HepG2 (cell line): ENCODE data around the gene CSNK2A2. TPM values are rescaled to one million over a fixed set of nuclear protein-coding genes. Genes with fewer than 3 reads are reported as not detected.

Experiments
- ATF6 ChIP-seq: sonication (generic); formaldehyde crosslinking; conservative IDR thresholded peaks from 2 replicates; pipeline ENCODE4 v1.4.0; 2020; ENCODE audit warnings: missing genetic modification reagents
- GZF1 ChIP-seq: sonication (generic); formaldehyde crosslinking; IDR thresholded peaks from 2 replicates; pipeline ENCODE4 v1.5.1; 2020; ENCODE audit warnings: mild to moderate bottlenecking, missing genetic modification reagents
- HES4 ChIP-seq: sonication (generic); formaldehyde crosslinking; IDR thresholded peaks from 2 replicates; pipeline ENCODE4 v1.9.0; 2021; ENCODE audit warnings: mild to moderate bottlenecking, missing genetic modification reagents, borderline replicate concordance
- HNF4G ChIP-seq, 2 experiments: sonication (generic) in 1 of 2; formaldehyde crosslinking in 1 of 2; IDR thresholded peaks; 2 replicates each; pipeline versions ENCODE4 v1.4.0 to v1.6.1; 2011 to 2020; ENCODE audit warnings: borderline replicate concordance in 2 of 2, low read depth in 2 of 2, mild to moderate bottlenecking in 2 of 2, low read length in 1 of 2, missing genetic modification reagents in 1 of 2, moderate library complexity in 1 of 2
- JARID2 ChIP-seq: sonication (generic); formaldehyde crosslinking; IDR thresholded peaks from 2 replicates; pipeline ENCODE4 v1.8.1; 2023; ENCODE audit warnings: missing genetic modification reagents, inconsistent platforms; ENCODE audit not compliant: insufficient replicate concordance
- MAZ ChIP-seq, 2 experiments: sonication (generic) in 1 of 2; formaldehyde crosslinking in 1 of 2; IDR thresholded peaks; 2 replicates each; pipeline versions ENCODE4 v1.5.0 to v1.6.1; 2012 to 2020; ENCODE audit warnings: low read depth in 2 of 2, mild to moderate bottlenecking in 2 of 2, borderline replicate concordance in 1 of 2, improper control_type of control experiment in 1 of 2, low read length in 1 of 2, missing genetic modification reagents in 1 of 2, moderate library complexity in 1 of 2
- PHF20 ChIP-seq: sonication (generic); formaldehyde crosslinking; IDR thresholded peaks from 2 replicates; pipeline ENCODE4 v1.5.0; 2020; ENCODE audit warnings: mild to moderate bottlenecking, missing genetic modification reagents
- POLR2G ChIP-seq: fragments of 200-400 bp; formaldehyde crosslinking; IDR thresholded peaks from 2 replicates; pipeline ENCODE4 v1.6.1; 2018; ENCODE audit warnings: mild to moderate bottlenecking, low read depth, low read length, moderate library complexity
- RBAK ChIP-seq: sonication (generic); formaldehyde crosslinking; IDR thresholded peaks from 2 replicates; pipeline ENCODE4 v1.5.1; 2020; ENCODE audit warnings: mild to moderate bottlenecking, missing genetic modification reagents
- SIX4 ChIP-seq: sonication (generic); formaldehyde crosslinking; IDR thresholded peaks from 2 replicates; pipeline ENCODE4 v1.4.0; 2020; ENCODE audit warnings: missing genetic modification reagents
- ZNF136 ChIP-seq: sonication (generic); formaldehyde crosslinking; IDR thresholded peaks from 2 replicates; pipeline ENCODE4 v1.8.1; 2022; ENCODE audit warnings: low read depth, mild to moderate bottlenecking, moderate library complexity, missing genetic modification reagents
- ZNF3 ChIP-seq: IDR thresholded peaks from 2 replicates; pipeline ENCODE4 v1.7.0; 2017; ENCODE audit warnings: inconsistent platforms
- ZNF510 ChIP-seq: sonication (generic); formaldehyde crosslinking; IDR thresholded peaks from 2 replicates; pipeline ENCODE4 v1.4.0; 2020; ENCODE audit warnings: low read depth, mild to moderate bottlenecking, missing genetic modification reagents
- ZNF567 ChIP-seq: sonication (generic); formaldehyde crosslinking; IDR thresholded peaks from 2 replicates; pipeline ENCODE4 v1.8.1; 2023; ENCODE audit warnings: mild to moderate bottlenecking, missing genetic modification reagents, borderline replicate concordance
- ZNF589 ChIP-seq: sonication (generic); formaldehyde crosslinking; conservative IDR thresholded peaks from 2 replicates; pipeline ENCODE4 v1.8.0; 2022; ENCODE audit warnings: mild to moderate bottlenecking, moderate library complexity, missing genetic modification reagents
- ZNF670 ChIP-seq: sonication (generic); formaldehyde crosslinking; IDR thresholded peaks from 2 replicates; pipeline ENCODE4 v1.8.0; 2022; ENCODE audit warnings: mild to moderate bottlenecking, missing genetic modification reagents, borderline replicate concordance
- ZSCAN29 ChIP-seq: sonication (generic); formaldehyde crosslinking; conservative IDR thresholded peaks from 2 replicates; pipeline ENCODE4 v1.4.0; 2020; ENCODE audit warnings: mild to moderate bottlenecking, missing genetic modification reagents
- polyA plus RNA-seq, 8 experiments: library from polyadenylated mRNA; depleted of rRNA in 3 of 8; stranded (reverse) in 7 of 8; unstranded in 1 of 8; fragments of >200 nt; fragmentation: Illumina TruSeq in 4 of 8; extraction: Trizol in 4 of 8; gene quantifications; 2 replicates each; pipeline versions ENCODE4 v1.2.1 to v1.2.3, GENCODE V29; 2011 to 2016; ENCODE audit warnings: low read depth in 4 of 8, missing spikeins in 1 of 8, mixed read lengths in 1 of 8; ENCODE audit not compliant: insufficient read depth in 1 of 8
- total RNA-seq, 5 experiments: library from RNA; depleted of rRNA; stranded (reverse); fragments of >200 nt; fragmentation: Illumina TruSeq; extraction: Trizol; gene quantifications; 2 replicates each; pipeline ENCODE4 v1.2.3, GENCODE V29; 2016; ENCODE audit warnings: low read depth in 1 of 5
- TF ChIP-seq, protein P1 (sequence below), 2 experiments: sonication (generic) in 1 of 2; formaldehyde crosslinking in 1 of 2; IDR thresholded peaks; 2 replicates each; pipeline versions ENCODE4 v1.6.1 to v1.9.0; 2014 to 2022; ENCODE audit warnings: antibody characterized with exemption in 1 of 2, borderline replicate concordance in 1 of 2, inconsistent platforms in 1 of 2, low read depth in 1 of 2, missing genetic modification reagents in 1 of 2

The CSNK2A2 gene
- total and polyA plus RNA-seq, 2 of the 13 experiments (the other 11 are each of a cell fraction or from before 2014, with no cell fraction given) = 46.4 to 56.9 TPM

DNA sequence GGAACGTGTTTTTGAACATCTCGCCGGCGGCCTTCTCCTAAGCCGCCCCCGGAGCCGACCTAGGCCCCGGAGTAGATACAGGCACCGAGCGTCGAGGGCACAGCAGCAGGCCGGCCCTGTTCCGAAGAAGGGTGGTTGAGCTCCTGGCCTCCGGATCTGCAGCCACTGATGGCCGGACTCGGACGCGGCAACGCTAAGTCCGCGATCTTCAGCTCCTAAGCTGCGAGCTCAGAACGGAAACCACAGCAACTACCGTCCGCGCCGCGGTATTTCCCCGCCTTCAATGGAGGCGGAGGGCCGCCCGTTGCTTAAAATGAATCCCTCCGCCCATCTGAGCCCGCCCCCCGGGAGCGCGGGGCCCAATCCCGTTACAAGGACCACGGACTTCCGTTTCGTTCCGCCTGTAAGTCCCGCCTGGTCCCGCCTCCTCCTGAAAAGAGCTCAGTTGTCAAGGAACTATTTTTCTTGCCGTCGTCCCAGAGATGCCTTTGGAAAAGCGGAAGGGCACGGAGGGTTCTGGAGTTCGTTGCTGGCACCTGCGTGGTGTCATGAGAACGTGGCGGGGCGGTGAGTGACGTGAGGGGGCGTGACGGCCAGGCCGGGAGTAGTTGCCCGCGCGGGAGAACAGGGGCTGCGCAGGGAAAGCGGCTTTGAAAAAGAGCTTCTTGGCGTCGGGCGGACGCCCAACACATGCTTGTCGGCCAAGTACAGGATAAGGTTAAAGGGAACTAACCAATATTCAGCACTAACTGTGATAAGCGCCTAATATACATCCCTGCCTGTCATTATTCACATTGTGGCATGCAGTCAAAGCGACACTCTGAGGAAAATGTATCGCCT lies 68.6 kb downstream of the CSNK2A2 start, which contains the start of gene CFAP20 (continued):
- TF ChIP-seq ZNF136 (peak; percentile 81; the same call in 1 of the 2 replicates), RBAK (0 out of 2 replicates have a peak, but pooled peaks have one; percentile 52), ZNF589 (peak; percentile 74), JARID2 (no peak), ZNF567 (CRISPR knock-in tag) (peak; percentile 63; the same call in 1 of the 2 replicates), MAZ (IDR thresholded peaks at IDR 0.05; ENCODE audit: borderline replicate concordance, low read depth, low read length) (peak; percentile 34; the same call in 1 of the 2 replicates), MAZ (CRISPR knock-in tag; IDR thresholded peaks at IDR 0.05; ENCODE audit: low read depth) (peak; percentile 86), ZNF510 (peak; percentile 93; the same call in 1 of the 2 replicates), ZNF670 (CRISPR knock-in tag) (peak; percentile 98), PHF20 (peak; percentile 91), POLR2G (peak; percentile 96), HES4 (CRISPR knock-in tag) (no peak; the same call in 1 of the 2 replicates), ZSCAN29 (CRISPR knock-in tag) (peak; percentile 93; the same call in 1 of the 2 replicates), SIX4 (CRISPR knock-in tag) (peak; percentile 97), GZF1 (CRISPR knock-in tag) (no peak; the same call in 1 of the 2 replicates), ZNF3 (CRISPR knock-in tag) (no peak), HNF4G (IDR thresholded peaks at IDR 0.05; ENCODE audit: borderline replicate concordance, low read depth, low read length) (peak; percentile 6; the same call in 1 of the 2 replicates), HNF4G (CRISPR knock-in tag; IDR thresholded peaks at IDR 0.05; ENCODE audit: borderline replicate concordance, low read depth) (no peak), ATF6 (CRISPR knock-in tag) (no peak)
- TF ChIP-seq, protein P1, sequence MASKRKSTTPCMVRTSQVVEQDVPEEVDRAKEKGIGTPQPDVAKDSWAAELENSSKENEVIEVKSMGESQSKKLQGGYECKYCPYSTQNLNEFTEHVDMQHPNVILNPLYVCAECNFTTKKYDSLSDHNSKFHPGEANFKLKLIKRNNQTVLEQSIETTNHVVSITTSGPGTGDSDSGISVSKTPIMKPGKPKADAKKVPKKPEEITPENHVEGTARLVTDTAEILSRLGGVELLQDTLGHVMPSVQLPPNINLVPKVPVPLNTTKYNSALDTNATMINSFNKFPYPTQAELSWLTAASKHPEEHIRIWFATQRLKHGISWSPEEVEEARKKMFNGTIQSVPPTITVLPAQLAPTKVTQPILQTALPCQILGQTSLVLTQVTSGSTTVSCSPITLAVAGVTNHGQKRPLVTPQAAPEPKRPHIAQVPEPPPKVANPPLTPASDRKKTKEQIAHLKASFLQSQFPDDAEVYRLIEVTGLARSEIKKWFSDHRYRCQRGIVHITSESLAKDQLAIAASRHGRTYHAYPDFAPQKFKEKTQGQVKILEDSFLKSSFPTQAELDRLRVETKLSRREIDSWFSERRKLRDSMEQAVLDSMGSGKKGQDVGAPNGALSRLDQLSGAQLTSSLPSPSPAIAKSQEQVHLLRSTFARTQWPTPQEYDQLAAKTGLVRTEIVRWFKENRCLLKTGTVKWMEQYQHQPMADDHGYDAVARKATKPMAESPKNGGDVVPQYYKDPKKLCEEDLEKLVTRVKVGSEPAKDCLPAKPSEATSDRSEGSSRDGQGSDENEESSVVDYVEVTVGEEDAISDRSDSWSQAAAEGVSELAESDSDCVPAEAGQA (IDR thresholded peaks at IDR 0.05; ENCODE audit: low read depth) = peak; percentile 90
- TF ChIP-seq, protein P1 (CRISPR knock-in tag; IDR thresholded peaks at IDR 0.05; ENCODE audit: borderline replicate concordance) = peak; percentile 79
